GM21381 (cell line): Measurements from ENCODE around the gene ARHGAP4.

Experiments used
- ATAC-seq: cut with Tn5 transposase; IDR thresholded peaks from one replicate; pipeline ENCODE4 v1.9.1; 2021; ENCODE audit warnings: mild to moderate bottlenecking, moderate library complexity; ENCODE audit not compliant: unreplicated experiment

Gene ARHGAP4

DNA sequence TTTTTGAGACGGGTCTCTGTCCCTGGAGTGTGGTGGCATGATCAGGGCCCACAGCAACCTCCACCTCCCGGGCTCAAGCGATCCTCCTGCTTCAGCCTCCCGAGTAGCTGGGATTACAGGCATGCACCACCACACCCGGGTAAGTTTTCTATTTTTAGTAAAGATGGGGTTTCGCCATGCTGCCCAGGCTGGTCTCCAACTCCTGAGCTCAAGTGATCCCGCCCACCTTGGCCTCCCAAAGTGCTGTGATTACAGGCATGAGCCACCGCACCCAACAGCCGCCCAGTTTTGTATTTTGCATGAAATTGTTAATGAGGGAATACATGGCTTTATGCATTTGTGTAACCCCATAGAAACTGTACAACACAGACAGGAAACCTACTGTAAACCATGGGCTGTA is 2.8 kb upstream of the ARHGAP4 start:
- ATAC-seq: no peak

- peak; percentile 68 for ATAC-seq
These were observed 2.1 kb upstream of the ARHGAP4 start for GRCh38 chrX:153927922-153928760.

DNA sequence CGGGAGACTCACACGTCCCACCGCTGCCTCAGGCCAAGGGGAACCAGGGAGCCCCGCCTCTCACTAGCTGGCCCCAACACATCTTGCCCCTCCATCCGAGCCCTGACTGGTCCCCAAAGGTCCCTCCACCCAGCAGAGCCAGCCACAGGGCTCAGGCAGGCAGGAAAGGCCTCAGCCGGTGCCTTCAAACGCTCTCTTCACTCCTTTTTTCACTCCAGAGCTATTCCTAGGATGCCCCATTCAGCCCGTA is 1.5 kb upstream of the ARHGAP4 start:
- ATAC-seq: no peak

- peak; percentile 31 for ATAC-seq
These were observed 1.0 kb upstream of the ARHGAP4 start for GRCh38 chrX:153926858-153927671.

GRCh38 chrX:153926552-153926857 is 441 bp upstream of the ARHGAP4 start:
- no peak for ATAC-seq

GRCh38 chrX:153925387-153925738 is 701 bp downstream of the ARHGAP4 start:
- no peak for ATAC-seq

DNA sequence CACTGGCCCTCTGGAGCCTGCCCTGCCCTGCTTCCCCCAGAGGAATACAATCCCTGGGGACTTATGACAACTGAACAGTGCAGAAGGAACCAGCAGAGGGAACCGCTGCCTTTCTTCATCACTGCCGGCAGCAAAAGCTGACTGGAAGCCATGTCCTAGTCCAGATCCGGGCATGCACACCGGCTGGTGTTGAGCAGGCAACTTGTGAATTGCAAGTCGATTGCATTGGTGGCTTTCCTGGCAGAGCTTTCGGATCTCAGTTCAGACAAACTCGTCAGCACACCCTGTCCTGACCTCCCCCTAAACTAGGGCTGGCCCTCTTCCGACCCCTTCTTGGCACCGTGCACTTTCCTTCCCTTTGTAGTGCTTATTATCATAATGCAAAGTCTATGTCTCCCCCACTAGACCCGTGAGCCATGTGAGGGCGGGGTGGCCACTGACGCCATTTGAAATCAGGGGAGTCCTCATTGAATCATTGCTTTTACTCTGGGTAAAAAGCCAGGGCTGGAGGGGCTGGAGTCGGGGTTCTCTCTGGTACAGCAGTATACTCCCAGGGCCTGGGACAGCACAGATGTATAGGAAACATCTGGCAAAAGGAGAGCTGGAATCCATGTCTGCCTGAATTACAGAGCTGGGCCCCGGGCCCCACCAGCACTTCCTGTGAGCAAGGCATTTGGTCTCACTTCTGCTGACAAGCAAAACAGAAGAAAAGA is 1.8 kb downstream of the ARHGAP4 start:
- ATAC-seq: no peak

DNA sequence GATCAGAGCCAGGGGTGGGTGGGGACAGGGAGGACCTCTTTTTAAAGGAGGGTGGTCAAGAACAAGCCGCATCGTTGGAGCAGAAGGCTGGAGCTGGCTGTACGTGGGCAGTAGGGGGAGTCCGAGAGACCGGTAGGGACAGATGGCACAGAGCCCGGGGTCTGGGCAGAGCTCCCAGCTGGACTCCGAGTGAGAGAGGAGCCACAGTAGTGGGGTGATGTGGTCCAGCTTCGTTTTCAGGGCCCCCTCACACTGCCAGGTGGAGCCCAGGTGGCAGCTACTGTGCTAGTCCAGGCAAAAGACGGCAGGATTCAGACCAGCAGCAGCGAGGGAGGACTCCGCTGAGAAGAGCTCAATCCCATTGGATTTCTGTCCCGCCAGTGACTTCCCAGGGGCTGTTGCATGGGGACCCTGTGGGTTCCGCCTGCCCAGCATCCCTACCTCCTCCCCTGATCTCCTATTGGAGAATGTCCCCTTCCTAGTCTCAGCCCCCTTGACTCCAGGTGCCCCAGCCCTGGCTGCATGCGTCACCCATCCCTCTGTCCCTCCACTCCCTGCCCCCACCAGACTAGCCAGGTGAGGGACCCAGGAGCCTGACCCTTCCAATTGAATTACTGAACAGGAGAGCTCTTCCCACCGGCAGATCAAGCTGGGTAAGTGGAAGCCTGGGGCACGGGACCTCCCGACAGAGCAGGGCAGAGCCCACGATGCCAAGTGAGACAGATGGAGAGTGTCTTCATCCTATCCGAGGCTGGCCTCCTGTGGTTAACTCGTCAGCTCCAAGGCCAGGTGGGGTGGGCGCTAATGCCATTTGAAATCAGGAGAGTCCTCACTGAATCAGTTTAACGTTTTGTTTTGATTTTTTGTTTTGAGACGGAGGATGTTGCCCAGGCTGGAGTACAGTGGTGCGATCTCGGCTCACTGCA is 2.9 kb downstream of the ARHGAP4 start:
- no peak for ATAC-seq

GRCh38 chrX:153921511-153922446 is 4.3 kb downstream of the ARHGAP4 start:
- no peak for ATAC-seq

GRCh38 chrX:153921070-153921469 is 5.0 kb downstream of the ARHGAP4 start:
- ATAC-seq: no peak

DNA sequence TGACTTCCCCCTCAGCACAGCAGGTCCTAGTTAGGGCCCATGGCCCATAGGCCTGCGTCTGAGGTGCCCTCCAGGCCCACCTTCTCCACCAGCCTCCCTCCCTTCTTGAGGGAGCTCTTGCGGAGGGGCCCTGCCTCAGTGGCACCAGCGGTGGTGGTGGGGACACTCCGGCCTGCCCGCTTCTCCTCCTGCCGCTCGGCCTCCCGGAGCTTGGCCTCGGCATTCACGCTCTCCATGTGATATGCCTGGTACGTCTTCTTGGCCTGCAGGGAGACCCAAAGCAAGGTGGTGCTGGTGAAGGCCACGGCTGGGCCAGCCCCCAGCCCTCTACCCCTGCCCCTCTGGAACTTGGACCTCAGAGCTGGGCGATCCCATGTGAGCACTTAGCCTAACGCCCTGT is 5.5 kb downstream of the ARHGAP4 start:
- no peak for ATAC-seq

DNA sequence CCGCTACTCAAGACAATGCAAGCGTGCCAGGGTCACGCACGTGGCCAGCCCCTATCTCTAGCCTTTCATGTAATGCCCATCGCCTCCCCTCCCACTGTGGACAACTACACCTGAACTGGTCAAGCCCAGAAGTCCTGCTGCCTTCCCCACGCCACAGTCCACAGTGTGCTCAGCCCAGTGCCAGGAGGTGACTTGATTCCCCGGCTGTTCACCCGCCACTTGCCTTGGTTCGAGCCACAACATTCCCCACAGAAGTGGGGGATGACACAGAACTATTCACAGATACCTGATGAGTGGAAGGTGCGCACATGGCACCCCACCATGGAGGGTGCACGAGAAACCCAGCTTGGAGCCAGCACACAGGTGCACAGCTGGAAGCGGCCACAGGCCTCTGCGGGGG is 6.8 kb downstream of the ARHGAP4 start:
- ATAC-seq: no peak

GRCh38 chrX:153917869-153918268 is 8.2 kb downstream of the ARHGAP4 start:
- no peak for ATAC-seq

DNA sequence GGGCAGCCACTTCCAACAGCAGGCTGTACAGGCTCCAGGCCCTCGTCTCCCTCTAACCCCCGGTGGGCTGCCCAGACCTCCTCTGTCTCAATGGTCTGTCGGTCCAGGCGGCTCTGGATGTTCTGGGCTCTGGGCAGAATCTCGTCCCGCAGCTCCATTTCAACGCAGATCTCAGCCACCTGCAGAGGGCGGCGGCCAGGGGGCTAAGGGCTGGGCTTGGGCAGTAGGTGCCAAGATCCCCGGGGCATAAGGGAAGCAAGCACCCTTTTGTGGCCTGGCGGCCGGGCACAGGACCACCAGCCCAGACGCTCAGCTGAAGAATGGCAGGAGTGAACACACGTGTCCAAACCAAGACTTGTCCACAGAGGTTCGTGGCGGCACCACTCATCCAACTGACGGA is 12.4 kb downstream of the ARHGAP4 start:
- ATAC-seq: no peak

DNA sequence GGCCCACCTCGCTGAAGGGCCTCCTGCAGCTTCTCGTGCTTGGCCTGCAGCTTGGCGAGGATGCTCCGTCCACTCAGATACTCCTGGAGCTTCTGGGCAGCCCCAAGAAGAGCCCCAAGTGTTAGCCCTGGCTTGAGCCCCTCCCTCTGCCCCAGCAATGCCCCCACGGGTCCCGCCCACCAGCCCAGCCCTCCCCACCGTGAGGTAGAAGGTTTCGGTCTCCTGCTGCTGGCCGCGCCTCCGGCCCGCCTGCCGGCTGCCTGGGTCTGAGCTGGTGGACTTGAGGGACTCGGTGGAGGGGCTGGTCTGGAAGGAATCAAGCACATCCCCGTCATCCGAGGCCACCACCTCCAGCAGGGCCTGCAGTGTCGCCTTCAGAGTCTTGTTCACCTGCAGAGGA is 12.9 kb downstream of the ARHGAP4 start:
- ATAC-seq: no peak

DNA sequence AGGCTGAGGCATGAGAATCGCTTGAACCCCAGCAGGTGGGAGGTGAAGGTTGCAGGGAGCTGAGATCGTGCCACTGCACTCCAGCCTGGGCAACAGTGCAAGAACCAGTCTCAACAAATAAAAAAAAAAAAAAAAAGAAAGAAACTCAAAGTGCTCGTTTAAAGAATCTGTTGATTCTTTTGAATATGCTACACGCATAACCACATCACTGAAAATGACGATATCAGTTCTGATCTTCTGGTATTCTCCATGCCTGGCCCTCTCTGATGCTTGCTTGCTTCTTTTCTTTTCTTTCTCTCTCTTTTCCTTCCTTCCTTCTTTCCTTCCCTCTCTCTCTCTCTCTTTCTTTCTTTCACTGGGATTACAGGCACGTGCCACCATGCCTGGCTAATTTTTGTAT is 14.3 kb downstream of the ARHGAP4 start:
- no peak for ATAC-seq

GRCh38 chrX:153910446-153910845 is 15.6 kb downstream of the ARHGAP4 start:
- no peak for ATAC-seq

DNA sequence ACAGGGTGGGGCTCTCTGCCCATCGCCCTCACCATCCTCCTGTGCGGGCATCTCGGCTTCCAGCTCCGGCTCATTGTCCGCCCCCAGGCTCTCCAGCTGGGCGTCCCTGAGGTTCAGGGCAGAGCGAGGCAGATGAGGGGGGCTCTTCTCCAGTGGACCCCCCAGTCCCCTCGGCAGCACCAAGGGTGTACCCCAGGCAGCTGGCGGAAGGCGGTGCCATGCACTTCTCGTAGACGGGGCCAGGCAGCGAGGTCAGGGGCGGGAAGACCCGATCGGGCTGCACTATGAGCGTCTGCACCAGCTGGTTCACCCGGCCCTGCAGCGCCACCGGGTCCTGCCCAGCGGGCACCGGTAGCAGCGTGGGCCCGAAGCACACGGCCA is 16.1 kb downstream of the ARHGAP4 start:
- ATAC-seq: no peak

- no peak for ATAC-seq
These were observed 16.8 kb downstream of the ARHGAP4 start for GRCh38 chrX:153909024-153909979.
